Cortex of kidney (tissue), 1 donor: ENCODE results near the gene NRG3.
"Not testable (repeated sequence)": the region's sequence is repeated elsewhere in the genome, so short reads cannot be mapped to it uniquely, and the experiment has no call there.

Experiments used
- DNase-seq: peaks from one replicate; lab custom pipeline; 2025; lab: John Stamatoyannopoulos, UW

Gene NRG3

DNA sequence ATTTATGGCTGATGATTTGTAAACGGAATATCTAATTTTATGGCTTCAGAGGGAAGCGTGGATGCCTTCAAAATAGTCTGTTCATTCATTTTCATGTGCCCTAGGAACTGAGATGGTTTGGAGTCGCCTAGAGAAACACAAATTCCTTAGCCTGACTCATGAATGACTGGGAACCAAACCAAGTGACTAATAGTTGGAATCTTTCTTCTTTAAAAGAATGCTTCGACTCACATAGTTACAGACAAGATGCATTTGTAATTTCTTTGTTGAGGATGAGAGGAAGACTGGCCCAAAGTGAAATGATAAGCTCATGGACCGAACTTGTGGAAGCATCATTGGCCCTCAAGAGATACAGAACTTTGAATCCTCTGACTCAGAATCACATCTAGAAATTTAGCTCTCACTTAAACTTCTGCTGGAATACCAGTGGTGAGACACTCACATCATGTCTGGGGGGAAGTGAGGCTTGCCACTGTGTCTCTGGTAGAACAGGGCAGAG, 1107.2 kb downstream of the NRG3 start:
- DNase-seq = no peak

- no peak for DNase-seq
Measured at GRCh38 chr10:82986216-82986615, 1111.2 kb downstream of the NRG3 start.

DNA sequence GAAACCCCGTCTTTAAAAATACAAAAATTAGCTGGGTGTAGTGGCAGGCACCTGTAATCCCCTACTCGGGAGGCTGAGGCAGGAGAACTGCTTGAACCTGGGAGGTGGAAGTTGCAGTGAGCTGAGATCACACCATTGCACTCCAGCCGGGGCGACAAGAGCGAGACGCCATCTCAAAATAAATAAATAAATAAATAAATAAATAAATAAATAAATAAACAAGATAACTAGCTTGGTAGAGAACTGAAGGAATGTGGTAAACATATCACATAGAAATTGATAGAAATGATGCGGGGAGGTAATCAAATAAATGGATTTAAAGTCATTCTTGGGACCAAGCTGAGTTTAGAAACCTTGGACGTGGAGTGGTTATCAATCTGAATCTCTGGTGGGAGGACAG, 1131.5 kb downstream of the NRG3 start:
- not testable (repeated sequence) for DNase-seq

- no peak for DNase-seq
Measured at GRCh38 chr10:83007510-83007909, 1132.5 kb downstream of the NRG3 start.

DNA sequence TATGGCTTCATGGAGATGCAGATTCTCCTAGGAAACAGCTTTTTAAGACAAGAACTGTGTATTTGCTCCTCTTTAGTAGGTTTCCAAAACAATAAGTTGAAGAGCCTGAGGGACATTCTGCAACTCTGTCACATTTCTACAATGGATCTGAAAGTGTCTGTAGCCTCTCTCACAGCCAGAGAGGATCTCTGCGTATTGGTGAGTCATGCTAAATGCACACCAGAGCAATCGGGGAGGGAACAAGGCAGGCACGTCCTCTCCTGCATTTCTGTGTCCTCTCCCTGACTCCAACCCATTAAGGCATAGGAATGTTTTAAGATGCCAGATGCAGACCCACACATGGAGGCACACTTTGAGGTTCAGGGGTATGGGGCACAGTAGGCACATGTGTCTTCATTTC, 1137.9 kb downstream of the NRG3 start:
- no peak for DNase-seq

- DNase-seq = no peak
Measured at GRCh38 chr10:83017076-83017867, 1142.3 kb downstream of the NRG3 start.

DNA sequence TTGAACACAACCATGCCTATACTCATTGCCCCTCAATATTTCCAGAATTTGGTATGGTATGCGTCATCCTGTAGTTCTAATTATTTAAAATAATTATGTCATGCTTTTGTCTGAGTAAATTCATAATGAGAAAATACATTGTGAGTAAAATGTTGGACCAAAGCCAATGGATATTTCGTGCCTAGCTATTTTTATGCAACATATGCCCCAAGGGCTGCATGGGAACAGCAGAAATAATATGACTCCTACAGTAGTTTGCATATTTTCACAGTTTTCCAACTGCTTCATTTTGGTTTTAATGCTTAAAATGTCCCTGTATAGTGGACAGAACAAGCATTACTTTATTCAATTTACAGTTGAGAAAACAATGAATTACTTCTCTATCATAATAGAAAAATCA, 1148.7 kb downstream of the NRG3 start:
- no peak for DNase-seq
